ENCODE data around the gene CCL16. TPM values are rescaled to one million over a fixed set of nuclear protein-coding genes. Genes with fewer than 3 reads are reported as not detected.

The CCL16 gene
- total RNA-seq, 2 experiments from 2014 or later, result not detected

DNA sequence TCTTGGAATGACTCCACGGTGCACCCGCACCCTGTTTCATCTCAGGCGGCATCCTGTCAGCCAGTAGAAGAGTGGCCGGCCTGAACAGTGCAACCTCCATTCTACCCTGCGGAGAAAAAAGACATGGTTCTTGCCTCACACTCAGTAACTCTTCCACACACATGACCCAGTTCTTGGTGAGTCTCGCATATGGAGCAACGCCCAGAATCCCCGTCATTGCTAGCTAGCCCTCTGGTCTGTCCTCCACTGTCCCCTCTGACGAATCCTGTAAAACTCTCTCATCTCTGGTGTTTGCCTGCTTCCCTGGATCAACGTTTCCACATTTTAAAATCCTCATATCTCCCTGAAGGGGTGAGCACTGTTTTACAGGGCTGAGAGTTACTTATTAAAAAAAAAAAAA lies 46.5 kb downstream of the CCL16 start:
- ATAC-seq, result no peak
- Mint-ChIP-seq H3K27ac (no peak overlapping the region), H3K36me3 (ENCODE audit: low read depth) (peaks cover 7% of the 10 kb centered on the region), H3K4me3 (no peak overlapping the region), H3K9me3 (ENCODE audit: insufficient read depth) (no peaks in the 10 kb centered on the region), H3K4me1 (ENCODE audit: low read depth) (peaks cover 19% of the 10 kb centered on the region), H3K27me3 (ENCODE audit: low read depth) (peaks cover 8% of the 10 kb centered on the region)
- POLR2A ChIA-PET, result interaction anchor here (0.6 kb wide), 1 partner anchor 118 kb away, joined by 5 read pairs; no protein-coding TSS in a partner anchor
- CTCF ChIA-PET, result interaction anchor here (0.6 to 1.2 kb wide), 3 partner anchors 59 to 954 kb away, joined by 3 read pairs; no protein-coding TSS in a partner anchor
- DNase-seq, result no peak

DNA sequence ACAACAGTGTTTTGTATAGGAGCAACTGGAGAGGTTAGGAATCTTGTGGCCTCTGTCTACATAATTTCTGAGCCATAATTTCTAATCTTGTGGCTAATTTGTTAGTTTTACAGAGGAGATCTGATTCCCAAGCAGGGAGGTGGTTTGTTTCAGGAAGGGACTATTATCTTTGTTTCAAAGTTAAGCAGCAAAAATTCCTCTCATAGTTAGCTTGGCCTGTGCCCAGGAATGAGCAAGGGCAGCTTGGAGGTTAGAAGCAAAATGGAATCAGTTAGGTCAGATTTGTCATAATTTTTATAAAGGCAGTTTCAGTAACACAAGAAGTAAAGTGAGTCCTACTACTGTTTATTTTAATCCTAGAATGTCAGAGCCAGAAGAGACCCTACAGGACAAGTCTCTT lies 48.7 kb downstream of the CCL16 start:
- H3K27me3 Mint-ChIP-seq (ENCODE audit: low read depth), result peaks cover 8% of the 10 kb centered on the region
- peaks cover 32% of the 10 kb centered on the region for H3K4me1 Mint-ChIP-seq (ENCODE audit: low read depth)
- no peak for ATAC-seq
- H3K9me3 Mint-ChIP-seq (ENCODE audit: insufficient read depth), result no peaks in the 10 kb centered on the region
- H3K27ac Mint-ChIP-seq, result no peak overlapping the region
- peaks cover 15% of the 10 kb centered on the region for H3K36me3 Mint-ChIP-seq (ENCODE audit: low read depth)
- CTCF ChIA-PET, result interaction anchor here (1.4 to 2.3 kb wide), 4 partner anchors 11 to 168 kb away, joined by 6 to 10 read pairs (median 8); partner anchors contain the start of genes LYZL6 and TAF15
- DNase-seq, result no peak
- H3K4me3 Mint-ChIP-seq, result no peak overlapping the region
- POLR2A ChIA-PET, result no interaction called here

DNA sequence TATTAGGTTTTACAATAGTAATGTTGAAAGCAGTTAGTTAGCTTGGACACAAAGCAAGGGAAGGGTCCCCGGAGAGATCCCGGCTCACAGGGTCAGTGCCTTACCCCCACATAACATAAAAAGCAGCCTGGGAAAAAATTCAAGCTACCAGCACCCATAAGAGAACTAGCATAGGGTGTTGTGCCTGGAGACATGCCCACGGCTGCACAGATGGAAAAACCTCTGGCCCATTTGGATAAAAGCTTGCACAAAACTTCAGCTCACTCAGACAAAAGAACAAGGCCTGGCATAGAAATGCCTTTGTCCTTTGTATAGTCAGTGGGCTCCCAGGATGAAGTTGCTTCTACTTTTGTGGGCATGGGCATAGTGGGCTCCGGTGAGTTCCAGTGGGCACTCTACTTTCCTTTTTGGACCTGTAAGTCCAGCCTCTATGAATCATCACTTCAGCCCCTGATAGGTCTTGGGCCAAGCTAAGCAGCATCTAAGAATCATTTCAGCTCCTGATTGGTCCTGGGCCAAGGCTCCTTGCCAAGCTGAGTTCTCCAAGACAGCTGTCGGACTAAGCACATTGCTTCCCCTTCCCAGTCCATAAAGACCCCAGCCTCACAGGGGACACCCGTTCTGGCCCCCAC lies 49.4 kb downstream of the CCL16 start:
- Mint-ChIP-seq H3K36me3 (ENCODE audit: low read depth) (peaks cover 19% of the 10 kb centered on the region), H3K4me1 (ENCODE audit: low read depth) (peaks cover 33% of the 10 kb centered on the region), H3K27me3 (ENCODE audit: low read depth) (peaks cover 8% of the 10 kb centered on the region), H3K9me3 (ENCODE audit: insufficient read depth) (no peaks in the 10 kb centered on the region), H3K4me3 (no peak overlapping the region), H3K27ac (no peak overlapping the region)
- ATAC-seq (no peak), DNase-seq (no peak)
- POLR2A ChIA-PET, result interaction anchor here (0.6 to 2.4 kb wide), 9 partner anchors 16 to 123 kb away, joined by 3 to 16 read pairs (median 8); partner anchors contain the start of genes CCL5 and TAF15
- CTCF ChIA-PET, result interaction anchor here (0.6 to 2.3 kb wide), 13 partner anchors 11 to 168 kb away, joined by 3 to 12 read pairs (median 6); partner anchors contain the start of genes LYZL6 and TAF15

DNA sequence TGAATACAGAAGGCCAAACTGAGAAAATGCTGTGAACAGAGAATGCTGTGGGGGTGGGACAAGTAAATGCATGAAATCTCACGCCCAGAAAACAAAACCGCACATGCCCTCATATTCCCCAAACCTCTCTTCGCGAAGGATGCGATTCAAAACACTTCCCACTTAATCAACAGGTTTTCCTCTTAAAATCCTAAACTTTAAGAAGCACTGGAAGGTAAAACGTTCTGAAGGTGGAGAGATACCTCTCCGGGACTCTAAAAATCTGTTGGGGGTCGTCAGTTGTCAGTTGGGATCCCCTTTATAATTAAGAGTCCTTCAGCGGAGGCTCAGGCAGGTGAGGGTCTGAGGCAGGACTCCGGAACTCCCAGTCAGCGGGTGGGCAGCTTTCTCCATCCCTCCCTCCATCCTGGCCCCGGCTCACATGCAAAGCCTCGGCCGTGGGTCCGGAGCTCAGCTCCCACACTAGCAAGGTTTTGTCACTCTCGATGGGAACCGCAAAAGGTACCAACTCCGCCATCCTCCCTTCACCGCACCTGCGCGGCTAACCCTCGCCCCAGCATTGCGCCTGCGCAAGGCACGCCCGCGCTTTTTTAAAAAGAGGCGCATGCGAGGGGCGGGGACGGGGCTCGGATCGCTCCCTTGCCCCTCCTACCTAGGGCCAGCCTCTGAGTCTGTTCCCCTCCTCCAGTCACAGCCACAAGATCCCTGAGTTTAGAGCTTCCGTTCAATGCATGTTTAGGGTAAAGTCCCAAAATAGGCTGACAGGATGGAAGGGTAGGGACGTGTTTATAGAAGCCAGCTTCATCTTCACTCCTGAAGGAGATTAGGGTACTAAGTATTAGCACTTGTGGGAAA lies 50.9 kb downstream of the CCL16 start, which contains the start of gene RDM1:
TSS of gene RDM1 (minus strand) at position 563 of the 855 bp plus-strand sequence. CDS start at position 517, 46 bp downstream.
- Mint-ChIP-seq H3K27ac (peak within 1 kb of the TSS; percentile 85), H3K4me1 (ENCODE audit: low read depth) (peaks cover 37% of the 10 kb centered on the region), H3K4me3 (peak within 1 kb of the TSS; percentile 86), H3K27me3 (ENCODE audit: low read depth) (peaks cover 8% of the 10 kb centered on the region), H3K36me3 (ENCODE audit: low read depth) (peaks cover 25% of the 10 kb centered on the region), H3K9me3 (ENCODE audit: insufficient read depth) (no peaks in the 10 kb centered on the region)
- ChIA-PET POLR2A (interaction anchor here (0.7 to 2.4 kb wide), 14 partner anchors 15 to 122 kb away, joined by 3 to 16 read pairs (median 6); partner anchors contain the start of genes CCL5 and TAF15), CTCF (interaction anchor here (0.6 to 2.3 kb wide), 13 partner anchors 9 to 122 kb away, joined by 3 to 12 read pairs (median 4); partner anchors contain the start of genes CCL5 and TAF15)
- DNase-seq (peak; percentile 94), ATAC-seq (peak; percentile 98)

DNA sequence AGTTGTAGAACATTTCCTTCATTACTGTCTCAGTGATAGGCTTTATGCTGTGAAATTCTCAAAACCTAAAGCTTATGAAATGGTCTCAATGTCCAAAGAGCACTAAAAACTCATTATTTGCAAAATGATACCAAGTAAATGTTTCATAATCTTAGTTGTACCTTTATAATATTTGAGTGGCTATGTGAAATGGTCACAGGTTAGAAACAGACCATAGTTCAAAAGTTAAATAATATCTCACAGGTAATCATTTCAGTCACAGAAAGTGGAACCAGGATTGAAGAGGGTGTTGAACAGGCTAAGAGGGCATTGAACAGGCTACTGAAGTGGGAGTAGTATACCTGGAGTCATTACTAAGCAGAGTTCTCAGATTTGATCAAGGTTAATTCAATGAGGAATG lies 53.6 kb downstream of the CCL16 start:
- Mint-ChIP-seq H3K36me3 (ENCODE audit: low read depth) (peaks cover 48% of the 10 kb centered on the region), H3K4me3 (no peak overlapping the region), H3K27me3 (ENCODE audit: low read depth) (no peaks in the 10 kb centered on the region), H3K27ac (no peak overlapping the region), H3K4me1 (ENCODE audit: low read depth) (peaks cover 56% of the 10 kb centered on the region), H3K9me3 (ENCODE audit: insufficient read depth) (no peaks in the 10 kb centered on the region)
- ATAC-seq (no peak), DNase-seq (no peak)
- ChIA-PET CTCF (no interaction called here), POLR2A (no interaction called here)

Other genes with a start within 250 kb of the CCL16 start
- under 1 TPM in 1 of 2 experiments, not detected in 1; 0.10 TPM for gene RASL10B, start 249.9 kb downstream of the CCL16 start, total RNA-seq
- not detected for gene GAS2L2, start 228.3 kb downstream of the CCL16 start, total RNA-seq
- not detected for gene C17orf50, start 220.6 kb downstream of the CCL16 start, total RNA-seq
- gene MMP28, start 185.9 kb downstream of the CCL16 start, total RNA-seq, result not detected
- 100 to 1,000 TPM; 336 to 341 TPM for gene TAF15, start 172.0 kb downstream of the CCL16 start, total RNA-seq
- gene HEATR9, start 112.6 kb downstream of the CCL16 start, total RNA-seq, result 1 to 10 TPM; 1.1 TPM
- 100 to 1,000 TPM; 275 to 301 TPM for gene CCL5, start 101.1 kb downstream of the CCL16 start, total RNA-seq
- 10 to 100 TPM; 13.9 to 14.4 TPM for gene RDM1, start 50.7 kb downstream of the CCL16 start, total RNA-seq
- not detected for gene LYZL6, start 37.8 kb downstream of the CCL16 start, total RNA-seq
- not detected for gene CCL14, start 5.2 kb upstream of the CCL16 start, total RNA-seq
- gene CCL15, start 20.1 kb upstream of the CCL16 start, total RNA-seq, result not detected
- not detected for gene CCL23, start 36.5 kb upstream of the CCL16 start, total RNA-seq
- not detected for gene CCL18, start 82.8 kb upstream of the CCL16 start, total RNA-seq
- 1 to 10 TPM; 4.2 to 5.1 TPM for gene CCL3, start 108.6 kb upstream of the CCL16 start, total RNA-seq
- 1 to 10 TPM; 6.5 to 6.7 TPM for gene CCL4, start 122.3 kb upstream of the CCL16 start, total RNA-seq
- gene TBC1D3B, start 195.1 kb upstream of the CCL16 start, total RNA-seq, result 1 to 10 TPM; 6.7 to 8.1 TPM
- gene CCL3L1, start 215.3 kb upstream of the CCL16 start, total RNA-seq, result under 1 TPM; 0.16 to 0.84 TPM
- gene CCL4L2, start 229.6 kb upstream of the CCL16 start, total RNA-seq, result 1 to 10 TPM; 1.2 to 1.5 TPM

Measured in activated CD8-positive, alpha-beta T cell treated with anti-CD3 and anti-CD28 coated beads, Interleukin-2, amount 10 ng/mL, durations not matched to agents 7 days and 5 days (primary cell).